ENCODE measurements around the gene UNC79. TPM values are rescaled to one million over a fixed set of nuclear protein-coding genes. Genes with fewer than 3 reads are reported as not detected.

The UNC79 gene
- total RNA-seq, 1 donor from 2014 or later, result 2.2 TPM

DNA sequence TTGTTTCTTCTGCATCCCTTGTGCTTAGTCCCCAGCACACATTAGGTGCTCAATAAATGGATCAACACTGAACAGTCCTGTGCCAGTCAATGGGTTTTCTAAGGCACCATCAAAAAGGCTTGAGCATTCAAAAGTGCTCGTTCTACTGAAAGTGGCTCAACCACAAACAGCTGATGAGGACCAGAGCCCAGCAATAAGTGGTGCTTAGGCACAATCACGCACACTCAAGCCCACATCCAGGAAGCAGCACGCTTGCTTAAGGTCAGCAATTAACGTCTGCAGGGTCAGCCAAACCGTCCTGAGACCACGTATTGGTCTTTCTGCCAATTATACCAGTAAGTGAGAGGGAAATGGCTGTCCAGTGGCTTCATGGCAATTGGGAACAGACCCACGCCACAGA lies 301.0 kb downstream of the UNC79 start:
- Mint-ChIP-seq H3K36me3 (no peaks in the 10 kb centered on the region), H3K9me3 (no peaks in the 10 kb centered on the region), H3K4me1 (peaks cover 8% of the 10 kb centered on the region), H3K27me3 (ENCODE audit: insufficient read depth, low read depth) (peaks cover 5% of the 10 kb centered on the region), H3K27ac (no peak overlapping the region), H3K4me3 (no peak overlapping the region)
- Histone ChIP-seq H3K4me2 (no peak overlapping the region), H3K4me1 (peaks cover 11% of the 10 kb centered on the region), H3K9ac (no peak overlapping the region), H2AFZ (replicated peaks) (no peak overlapping the region), H3F3A (ENCODE audit: low read depth) (no peaks in the 10 kb centered on the region), H3K36me3 (no peaks in the 10 kb centered on the region), H3K27ac (no peak overlapping the region), H3K9me3 (ENCODE audit: low read depth) (no peaks in the 10 kb centered on the region), H3K4me3 (no peak overlapping the region), H4K20me1 (ENCODE audit: low read depth) (no peaks in the 10 kb centered on the region), H3K79me2 (ENCODE audit: low read depth) (no peaks in the 10 kb centered on the region), H3K27me3 (no peaks in the 10 kb centered on the region)
- no peak for DNase-seq (ENCODE audit: low spot score)
- TF ChIP-seq, protein P1, sequence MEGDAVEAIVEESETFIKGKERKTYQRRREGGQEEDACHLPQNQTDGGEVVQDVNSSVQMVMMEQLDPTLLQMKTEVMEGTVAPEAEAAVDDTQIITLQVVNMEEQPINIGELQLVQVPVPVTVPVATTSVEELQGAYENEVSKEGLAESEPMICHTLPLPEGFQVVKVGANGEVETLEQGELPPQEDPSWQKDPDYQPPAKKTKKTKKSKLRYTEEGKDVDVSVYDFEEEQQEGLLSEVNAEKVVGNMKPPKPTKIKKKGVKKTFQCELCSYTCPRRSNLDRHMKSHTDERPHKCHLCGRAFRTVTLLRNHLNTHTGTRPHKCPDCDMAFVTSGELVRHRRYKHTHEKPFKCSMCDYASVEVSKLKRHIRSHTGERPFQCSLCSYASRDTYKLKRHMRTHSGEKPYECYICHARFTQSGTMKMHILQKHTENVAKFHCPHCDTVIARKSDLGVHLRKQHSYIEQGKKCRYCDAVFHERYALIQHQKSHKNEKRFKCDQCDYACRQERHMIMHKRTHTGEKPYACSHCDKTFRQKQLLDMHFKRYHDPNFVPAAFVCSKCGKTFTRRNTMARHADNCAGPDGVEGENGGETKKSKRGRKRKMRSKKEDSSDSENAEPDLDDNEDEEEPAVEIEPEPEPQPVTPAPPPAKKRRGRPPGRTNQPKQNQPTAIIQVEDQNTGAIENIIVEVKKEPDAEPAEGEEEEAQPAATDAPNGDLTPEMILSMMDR (IDR thresholded peaks at IDR 0.05), result no peak
- no peak for TF ChIP-seq EZH2phosphoT487 (IDR thresholded peaks at IDR 0.05)
- TF ChIP-seq EZH2 (IDR thresholded peaks at IDR 0.05), result no peak

DNA sequence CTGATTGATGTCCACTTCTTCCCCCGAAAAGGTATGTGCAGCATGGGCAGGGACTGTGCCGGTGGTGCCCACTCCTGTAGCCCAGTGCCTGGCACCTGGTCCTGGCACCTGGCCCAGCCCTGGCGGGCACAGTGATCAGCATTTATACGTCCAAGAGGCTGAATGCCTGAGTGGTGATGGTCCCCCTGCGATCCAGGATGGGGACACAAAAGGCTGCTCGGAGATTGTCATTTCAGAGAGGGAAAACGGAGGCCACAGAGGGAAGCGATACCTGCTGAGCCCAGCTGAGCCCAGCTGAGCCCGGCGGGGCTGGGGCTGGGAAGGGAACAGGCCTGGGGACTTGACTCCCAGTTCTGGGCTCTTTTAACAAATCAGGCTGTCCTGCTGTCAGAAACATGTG lies 301.8 kb downstream of the UNC79 start:
- Histone ChIP-seq H3K9ac (no peak overlapping the region), H3K4me3 (no peak overlapping the region), H3K27me3 (no peaks in the 10 kb centered on the region), H3K4me2 (no peak overlapping the region), H3K79me2 (ENCODE audit: low read depth) (no peaks in the 10 kb centered on the region), H3F3A (ENCODE audit: low read depth) (no peaks in the 10 kb centered on the region), H3K27ac (no peak overlapping the region), H4K20me1 (ENCODE audit: low read depth) (no peaks in the 10 kb centered on the region), H3K36me3 (no peaks in the 10 kb centered on the region), H3K4me1 (peaks cover 11% of the 10 kb centered on the region), H2AFZ (replicated peaks) (no peak overlapping the region), H3K9me3 (ENCODE audit: low read depth) (no peaks in the 10 kb centered on the region)
- Mint-ChIP-seq H3K4me3 (no peak overlapping the region), H3K27me3 (ENCODE audit: insufficient read depth, low read depth) (peaks cover 5% of the 10 kb centered on the region), H3K27ac (no peak overlapping the region), H3K36me3 (no peaks in the 10 kb centered on the region), H3K9me3 (no peaks in the 10 kb centered on the region), H3K4me1 (peaks cover 8% of the 10 kb centered on the region)
- no peak for DNase-seq (ENCODE audit: low spot score)
- TF ChIP-seq EZH2phosphoT487 (IDR thresholded peaks at IDR 0.05) (no peak), EZH2 (IDR thresholded peaks at IDR 0.05) (no peak)
- TF ChIP-seq, protein P1 (IDR thresholded peaks at IDR 0.05), result no peak

DNA sequence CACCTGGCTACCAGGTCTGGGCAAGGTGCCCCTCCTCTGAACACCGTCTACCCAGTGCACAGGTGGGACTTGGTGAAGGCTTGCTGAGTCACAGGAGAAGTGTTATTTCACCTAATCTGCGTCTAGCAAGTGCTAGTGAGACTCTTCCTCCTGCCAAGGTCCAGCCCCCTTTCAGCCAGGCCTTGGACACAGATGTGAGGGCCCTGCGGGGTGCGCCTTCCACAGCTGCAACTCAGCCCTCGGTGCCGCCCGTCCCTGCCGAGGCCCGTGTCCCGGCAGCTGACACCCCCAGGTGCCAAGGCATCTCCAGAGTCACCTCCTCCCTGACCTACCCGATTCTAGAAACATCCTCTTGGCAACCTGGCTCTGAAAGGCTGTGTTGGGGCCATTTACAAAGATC lies 302.5 kb downstream of the UNC79 start:
- H3K9ac ChIP-seq, result no peak overlapping the region
- no peak overlapping the region for H3K4me2 ChIP-seq
- H3F3A ChIP-seq (ENCODE audit: low read depth), result no peaks in the 10 kb centered on the region
- H2AFZ ChIP-seq (replicated peaks), result no peak overlapping the region
- no peaks in the 10 kb centered on the region for H4K20me1 ChIP-seq (ENCODE audit: low read depth)
- Mint-ChIP-seq H3K36me3 (no peaks in the 10 kb centered on the region), H3K27ac (peak overlapping the region; percentile 41), H3K27me3 (ENCODE audit: insufficient read depth, low read depth) (peaks cover under 1% of the 10 kb centered on the region), H3K4me1 (peaks cover 8% of the 10 kb centered on the region), H3K9me3 (no peaks in the 10 kb centered on the region), H3K4me3 (no peak overlapping the region)
- H3K27ac ChIP-seq, result no peak overlapping the region
- peaks cover 11% of the 10 kb centered on the region for H3K4me1 ChIP-seq
- no peaks in the 10 kb centered on the region for H3K27me3 ChIP-seq
- no peak overlapping the region for H3K4me3 ChIP-seq
- DNase-seq (ENCODE audit: low spot score), result no peak
- no peaks in the 10 kb centered on the region for H3K9me3 ChIP-seq (ENCODE audit: low read depth)
- no peak for TF ChIP-seq EZH2phosphoT487 (IDR thresholded peaks at IDR 0.05)
- TF ChIP-seq, protein P1 (IDR thresholded peaks at IDR 0.05), result no peak
- no peak for TF ChIP-seq EZH2 (IDR thresholded peaks at IDR 0.05)
- H3K79me2 ChIP-seq (ENCODE audit: low read depth), result no peaks in the 10 kb centered on the region
- no peaks in the 10 kb centered on the region for H3K36me3 ChIP-seq
